WTC11 (cell line): ENCODE data around the gene RRAD.

Source experiments
- CBFB ChIP-seq: sonication (generic); formaldehyde crosslinking; IDR thresholded peaks from 2 replicates; pipeline ENCODE4 v1.8.1; 2022; ENCODE audit warnings: mild to moderate bottlenecking, low read depth, missing genetic modification reagents
- FOXJ3 ChIP-seq: sonication (generic); formaldehyde crosslinking; IDR thresholded peaks from 2 replicates; pipeline ENCODE4 v1.9.0; 2021; ENCODE audit warnings: missing genetic modification reagents, mild to moderate bottlenecking, borderline replicate concordance
- FOXK1 ChIP-seq: sonication (generic); formaldehyde crosslinking; IDR thresholded peaks from 2 replicates; pipeline ENCODE4 v1.8.0; 2022; ENCODE audit warnings: mild to moderate bottlenecking, moderate library complexity, missing genetic modification reagents
- NFE2L1 ChIP-seq: sonication (generic); formaldehyde crosslinking; IDR thresholded peaks from 2 replicates; pipeline ENCODE4 v1.8.1; 2023; ENCODE audit warnings: missing genetic modification reagents
- NR2C2 ChIP-seq: sonication (generic); formaldehyde crosslinking; IDR thresholded peaks from 2 replicates; pipeline ENCODE4 v1.8.0; 2022; ENCODE audit warnings: mild to moderate bottlenecking, missing genetic modification reagents
- TCF7 ChIP-seq: sonication (generic); formaldehyde crosslinking; IDR thresholded peaks from 2 replicates; pipeline ENCODE4 v1.8.0; 2022; ENCODE audit warnings: mild to moderate bottlenecking, low read depth, missing genetic modification reagents, moderate library complexity
- TEAD1 ChIP-seq: sonication (generic); formaldehyde crosslinking; IDR thresholded peaks from 2 replicates; pipeline ENCODE4 v1.8.0; 2022; ENCODE audit warnings: mild to moderate bottlenecking, missing genetic modification reagents
- ZNF423 ChIP-seq: fragments of 250-450 bp; sonication (Bioruptor Pico); IDR thresholded peaks from 2 replicates; pipeline ENCODE4 v2.1.2; 2022; ENCODE audit warnings: mild to moderate bottlenecking, moderate library complexity
- TF ChIP-seq, protein P1 (sequence below): sonication (generic); formaldehyde crosslinking; IDR thresholded peaks from 2 replicates; pipeline ENCODE4 v1.8.1; 2022; ENCODE audit warnings: low read depth, mild to moderate bottlenecking, moderate library complexity, missing genetic modification reagents, borderline replicate concordance
- TF ChIP-seq, protein P2 (sequence below): fragments of 200-600 bp; IDR thresholded peaks from 2 replicates; pipeline ENCODE4 v1.8.0; 2022; ENCODE audit warnings: antibody characterized with exemption

DNA sequence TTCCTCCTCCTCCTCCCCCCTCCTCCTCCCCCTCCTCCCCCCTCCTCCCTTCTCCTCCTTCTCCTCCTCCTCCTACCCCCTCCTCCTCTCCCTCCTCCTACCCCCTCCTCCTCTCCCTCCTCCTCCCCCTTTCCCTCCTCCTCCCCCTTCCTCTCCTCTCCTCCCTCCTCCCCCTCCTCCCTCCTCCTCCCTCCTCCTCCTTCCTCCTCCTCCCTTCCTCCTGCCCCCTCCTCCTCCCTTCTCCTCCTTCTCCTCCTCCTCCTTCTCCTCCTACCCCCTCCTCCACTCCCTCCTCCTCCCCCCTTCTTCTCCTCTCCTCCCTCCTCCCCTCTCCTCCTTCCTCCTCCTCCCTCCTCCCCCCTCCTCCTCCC is 51.7 kb downstream of the RRAD start:
- TF ChIP-seq, protein P1, sequence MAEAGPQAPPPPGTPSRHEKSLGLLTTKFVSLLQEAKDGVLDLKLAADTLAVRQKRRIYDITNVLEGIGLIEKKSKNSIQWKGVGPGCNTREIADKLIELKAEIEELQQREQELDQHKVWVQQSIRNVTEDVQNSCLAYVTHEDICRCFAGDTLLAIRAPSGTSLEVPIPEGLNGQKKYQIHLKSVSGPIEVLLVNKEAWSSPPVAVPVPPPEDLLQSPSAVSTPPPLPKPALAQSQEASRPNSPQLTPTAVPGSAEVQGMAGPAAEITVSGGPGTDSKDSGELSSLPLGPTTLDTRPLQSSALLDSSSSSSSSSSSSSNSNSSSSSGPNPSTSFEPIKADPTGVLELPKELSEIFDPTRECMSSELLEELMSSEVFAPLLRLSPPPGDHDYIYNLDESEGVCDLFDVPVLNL (CRISPR knock-in tag) = no peak
- TF ChIP-seq, protein P2, sequence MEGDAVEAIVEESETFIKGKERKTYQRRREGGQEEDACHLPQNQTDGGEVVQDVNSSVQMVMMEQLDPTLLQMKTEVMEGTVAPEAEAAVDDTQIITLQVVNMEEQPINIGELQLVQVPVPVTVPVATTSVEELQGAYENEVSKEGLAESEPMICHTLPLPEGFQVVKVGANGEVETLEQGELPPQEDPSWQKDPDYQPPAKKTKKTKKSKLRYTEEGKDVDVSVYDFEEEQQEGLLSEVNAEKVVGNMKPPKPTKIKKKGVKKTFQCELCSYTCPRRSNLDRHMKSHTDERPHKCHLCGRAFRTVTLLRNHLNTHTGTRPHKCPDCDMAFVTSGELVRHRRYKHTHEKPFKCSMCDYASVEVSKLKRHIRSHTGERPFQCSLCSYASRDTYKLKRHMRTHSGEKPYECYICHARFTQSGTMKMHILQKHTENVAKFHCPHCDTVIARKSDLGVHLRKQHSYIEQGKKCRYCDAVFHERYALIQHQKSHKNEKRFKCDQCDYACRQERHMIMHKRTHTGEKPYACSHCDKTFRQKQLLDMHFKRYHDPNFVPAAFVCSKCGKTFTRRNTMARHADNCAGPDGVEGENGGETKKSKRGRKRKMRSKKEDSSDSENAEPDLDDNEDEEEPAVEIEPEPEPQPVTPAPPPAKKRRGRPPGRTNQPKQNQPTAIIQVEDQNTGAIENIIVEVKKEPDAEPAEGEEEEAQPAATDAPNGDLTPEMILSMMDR = no peak
- TF ChIP-seq TEAD1 (CRISPR knock-in tag) (no peak), NFE2L1 (CRISPR knock-in tag) (no peak), NR2C2 (CRISPR knock-in tag) (no peak), TCF7 (CRISPR knock-in tag) (no peak), FOXK1 (CRISPR knock-in tag) (no peak), FOXJ3 (CRISPR knock-in tag) (no peak), CBFB (CRISPR knock-in tag) (no peak), ZNF423 (no peak)
